GM13977 (cell line): ENCODE results near the gene ABCA3.

Experiments
- DNase-seq: peaks from one replicate; pipeline ENCODE4 v3.0.0; 2012; ENCODE audit warnings: low spot score
- in situ Hi-C: fragments of 300-500 bp; cut with MboI; formaldehyde crosslinking; loops from one replicate; pipeline ENCODE4 v1.12.0; 2022; ENCODE audit warnings: low sequenced_read_pairs, low pct_unique_long_range_greater_than_20kb, mixed read lengths, inconsistent platforms; ENCODE audit not compliant: unreplicated experiment
- TF ChIP-seq, protein P1 (sequence below): IDR thresholded peaks from 2 replicates; pipeline ENCODE4 v1.5.1; 2012; ENCODE audit warnings: mild to moderate bottlenecking, control low read depth; ENCODE audit not compliant: insufficient read depth; ENCODE audit errors: extremely low read depth, missing control alignments

The ABCA3 gene

DNA sequence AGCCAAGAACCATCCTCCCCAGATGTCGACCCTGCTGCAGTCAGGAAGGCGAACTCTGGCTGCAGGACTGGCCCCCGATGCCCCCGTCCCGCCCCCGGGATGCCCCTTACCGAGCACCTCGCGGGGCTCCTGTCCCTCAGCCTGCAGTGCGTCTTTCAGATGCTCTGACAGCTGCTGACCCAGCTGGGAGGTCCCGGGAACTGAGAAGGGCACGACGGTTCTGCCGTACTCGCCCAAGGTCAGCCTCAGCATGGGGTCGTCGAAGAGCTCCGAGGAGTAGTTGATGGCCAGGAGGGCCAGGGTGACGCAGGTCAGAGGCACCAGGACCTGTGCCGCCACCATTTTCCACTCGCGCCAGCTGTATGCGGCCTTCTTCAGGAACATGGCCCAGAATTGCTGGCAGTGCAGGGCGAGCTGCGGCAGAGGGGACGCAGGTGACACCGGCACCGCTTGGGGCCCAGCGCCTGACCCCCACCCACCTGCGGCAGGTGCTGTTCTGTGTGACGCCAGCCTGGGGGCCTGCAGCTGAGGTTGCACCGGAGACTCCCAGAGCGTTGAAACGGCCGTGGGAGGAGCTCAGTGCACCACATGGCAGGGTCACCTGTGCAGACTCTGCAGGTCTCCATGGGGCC lies 52.5 kb downstream of the ABCA3 start:
- TF ChIP-seq, protein P1, sequence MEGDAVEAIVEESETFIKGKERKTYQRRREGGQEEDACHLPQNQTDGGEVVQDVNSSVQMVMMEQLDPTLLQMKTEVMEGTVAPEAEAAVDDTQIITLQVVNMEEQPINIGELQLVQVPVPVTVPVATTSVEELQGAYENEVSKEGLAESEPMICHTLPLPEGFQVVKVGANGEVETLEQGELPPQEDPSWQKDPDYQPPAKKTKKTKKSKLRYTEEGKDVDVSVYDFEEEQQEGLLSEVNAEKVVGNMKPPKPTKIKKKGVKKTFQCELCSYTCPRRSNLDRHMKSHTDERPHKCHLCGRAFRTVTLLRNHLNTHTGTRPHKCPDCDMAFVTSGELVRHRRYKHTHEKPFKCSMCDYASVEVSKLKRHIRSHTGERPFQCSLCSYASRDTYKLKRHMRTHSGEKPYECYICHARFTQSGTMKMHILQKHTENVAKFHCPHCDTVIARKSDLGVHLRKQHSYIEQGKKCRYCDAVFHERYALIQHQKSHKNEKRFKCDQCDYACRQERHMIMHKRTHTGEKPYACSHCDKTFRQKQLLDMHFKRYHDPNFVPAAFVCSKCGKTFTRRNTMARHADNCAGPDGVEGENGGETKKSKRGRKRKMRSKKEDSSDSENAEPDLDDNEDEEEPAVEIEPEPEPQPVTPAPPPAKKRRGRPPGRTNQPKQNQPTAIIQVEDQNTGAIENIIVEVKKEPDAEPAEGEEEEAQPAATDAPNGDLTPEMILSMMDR = no peak
- in situ Hi-C loops = no loop called here
- no peak for DNase-seq

DNA sequence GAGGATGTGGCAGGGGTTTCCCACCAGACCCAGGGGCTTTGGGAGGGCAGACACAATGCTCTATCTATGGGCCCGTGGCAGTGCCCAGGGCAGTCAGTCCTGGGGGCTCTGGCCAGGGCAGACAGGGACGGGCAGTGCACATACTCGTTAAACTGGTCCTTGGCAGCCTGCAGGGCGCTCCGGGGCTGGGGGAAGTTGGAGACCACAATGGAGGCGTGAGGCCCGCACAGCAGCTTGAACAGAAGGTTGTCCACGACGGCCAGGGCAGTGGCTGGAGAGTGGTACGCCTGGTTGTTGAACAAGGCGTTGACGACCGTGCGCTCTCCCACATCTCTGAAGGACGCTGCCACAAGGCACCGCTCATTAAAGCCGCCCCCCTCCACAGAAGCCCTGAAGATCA lies 54.0 kb downstream of the ABCA3 start:
- DNase-seq = no peak
- in situ Hi-C loops = no loop called here
- TF ChIP-seq, protein P1 = no peak

DNA sequence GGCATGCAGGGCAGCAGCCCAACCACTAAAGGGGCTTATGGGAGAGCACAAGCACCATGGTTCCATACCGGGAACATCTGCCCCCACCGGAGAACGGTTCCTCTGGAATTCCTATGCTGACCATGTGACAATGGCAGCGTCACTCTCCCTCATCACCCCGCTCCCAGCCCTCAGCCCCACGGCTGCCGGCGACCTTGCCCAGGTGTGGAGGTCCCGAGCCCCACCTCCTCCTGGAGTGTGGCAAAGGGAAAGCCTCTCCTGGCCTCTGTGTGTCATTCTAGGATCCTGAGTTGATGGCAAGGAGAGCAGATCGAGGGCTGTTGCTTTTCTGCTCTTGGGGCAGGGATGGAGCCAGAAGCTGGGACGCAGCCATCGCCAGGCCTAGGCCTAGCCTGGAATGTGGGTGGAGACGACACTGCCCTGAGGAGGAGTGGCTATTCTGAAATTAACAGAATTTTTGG lies 54.8 kb downstream of the ABCA3 start:
- TF ChIP-seq, protein P1 = no peak
- DNase-seq = no peak
- in situ Hi-C loops = no loop called here

DNA sequence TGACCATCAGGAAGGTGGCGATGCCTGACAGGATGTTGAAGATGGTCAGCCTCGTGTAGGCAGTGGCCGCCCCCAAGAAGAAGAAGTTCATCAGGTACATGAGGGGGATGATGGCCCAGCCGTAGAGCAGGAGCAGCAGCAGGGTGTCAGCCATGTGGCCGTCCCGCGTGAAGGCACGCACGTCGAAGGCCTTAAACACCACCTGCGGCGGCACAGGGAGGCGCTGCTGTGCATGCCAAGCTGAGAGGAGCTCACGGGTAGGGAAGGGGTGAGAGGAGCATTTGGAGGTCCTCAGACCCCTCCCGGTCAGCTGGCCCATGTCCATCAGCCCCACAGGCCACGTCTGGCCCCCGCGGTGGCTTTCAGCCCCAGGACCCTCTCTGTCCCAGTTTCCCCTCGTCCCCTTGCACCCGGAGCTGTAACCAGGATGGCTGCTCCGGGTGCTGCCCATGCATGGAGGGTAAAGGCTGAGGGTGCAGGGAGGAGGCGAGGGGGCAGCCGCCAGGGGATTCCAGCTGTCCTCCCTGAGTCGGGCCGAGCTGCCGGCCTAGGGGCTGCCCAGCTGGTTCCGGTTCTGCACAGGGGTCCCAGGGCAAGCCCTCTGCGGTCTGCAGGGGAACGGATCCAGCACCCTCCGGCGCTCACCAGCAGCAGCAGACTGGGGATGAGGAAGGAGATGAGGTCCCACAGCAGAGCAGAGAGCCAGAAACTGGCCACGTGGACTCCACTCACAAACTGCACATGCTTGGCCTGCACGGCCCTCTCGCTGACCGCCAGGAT lies 55.5 kb downstream of the ABCA3 start:
- TF ChIP-seq, protein P1 = no peak
- in situ Hi-C loops = no loop called here

DNA sequence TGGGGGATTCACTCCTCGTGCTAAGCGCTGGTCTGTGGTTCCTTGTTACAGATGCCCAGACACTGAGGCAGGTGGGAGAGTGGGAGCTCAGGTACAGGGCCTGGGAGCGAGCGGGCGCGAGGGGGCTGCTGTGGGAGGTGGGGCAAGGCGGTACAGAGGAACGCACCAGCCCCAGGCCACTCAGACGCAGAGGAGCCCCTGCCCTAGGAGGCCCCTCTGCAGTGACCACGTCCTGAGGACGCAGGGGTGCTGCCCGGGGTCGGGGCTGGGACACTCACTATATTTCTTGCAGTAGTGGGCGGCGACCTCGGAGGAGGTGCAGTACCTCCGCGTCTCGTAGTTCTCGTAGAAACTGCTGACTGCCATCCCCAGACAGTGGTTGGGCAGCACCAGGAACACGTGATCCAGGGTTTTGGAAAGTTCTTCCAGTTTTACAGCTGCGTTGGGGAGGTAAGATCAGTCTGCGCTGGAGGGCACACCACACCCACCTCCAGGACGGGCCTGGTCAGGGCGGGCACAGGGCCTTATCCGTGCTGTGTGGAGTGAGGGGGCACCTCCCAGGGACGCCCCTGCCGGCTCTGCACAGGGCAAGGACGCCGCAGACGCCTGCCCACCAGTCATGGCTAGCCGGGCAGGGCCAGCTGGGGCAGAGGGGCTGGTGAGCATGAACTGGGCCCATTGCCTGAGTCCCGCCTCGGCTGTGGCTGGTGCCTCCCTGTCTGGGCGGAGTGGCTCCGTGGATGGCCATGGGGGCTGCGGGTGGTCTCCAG lies 56.3 kb downstream of the ABCA3 start:
- in situ Hi-C loops = no loop called here
- TF ChIP-seq, protein P1 = no peak
- no peak for DNase-seq

More for the DNA sequence above, 55.5 kb downstream of the ABCA3 start:
- DNase-seq = no peak

DNA sequence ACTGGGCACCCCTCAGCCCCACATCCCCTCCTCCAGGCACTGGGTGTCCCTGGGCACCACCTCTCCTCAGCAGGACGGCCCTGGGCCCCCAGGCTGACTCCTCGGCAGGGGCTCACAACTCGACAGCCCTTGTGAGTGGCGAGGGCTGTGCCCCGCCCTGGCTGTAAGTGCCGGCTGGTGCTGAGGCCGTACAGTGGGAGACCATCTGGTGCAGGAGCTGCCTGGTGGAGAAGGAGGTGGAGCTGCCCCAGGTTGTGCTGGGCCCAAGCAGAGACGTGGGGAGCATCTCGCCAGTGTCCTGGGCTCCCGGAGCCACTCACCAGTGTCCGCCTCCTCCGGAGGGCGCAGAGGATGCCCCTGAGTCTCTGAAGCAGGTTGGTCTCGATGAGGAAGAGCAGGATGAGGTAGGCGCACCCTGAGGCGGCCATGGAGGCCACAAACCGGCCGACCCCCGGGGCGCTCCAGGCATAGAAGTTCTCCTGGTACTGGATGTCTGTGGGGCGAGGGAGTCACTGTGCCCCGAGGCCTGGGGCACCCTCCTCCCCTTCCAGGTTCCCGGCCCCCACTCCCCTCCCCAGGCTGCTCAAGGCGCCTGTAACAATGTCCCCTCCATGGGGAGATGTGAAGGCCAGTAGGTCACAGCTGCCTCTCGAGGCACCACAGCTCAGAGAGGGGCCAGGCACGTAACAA lies 57.5 kb downstream of the ABCA3 start:
- TF ChIP-seq, protein P1 = no peak
- in situ Hi-C loops = no loop called here
- no peak for DNase-seq
